ENCODE data around the gene ATXN1. TPM values are rescaled to one million over a fixed set of nuclear protein-coding genes. Genes with fewer than 3 reads are reported as not detected.

The ATXN1 gene
- total and polyA plus RNA-seq, 2 of the 8 experiments (the other 6 are each of a cell fraction or from before 2014, with no cell fraction given), result 1.6 to 4.0 TPM

GRCh38 chr6:16334671-16335070 lies 426.6 kb downstream of the ATXN1 start:
- no peaks in the 10 kb centered on the region for H4K20me1 ChIP-seq (replicated peaks in 1 of 2; ENCODE audit: control insufficient read depth in 1 of 2, insufficient read depth in 2 of 2, low read length in 2 of 2)
- no peak overlapping the region for H3K4ac ChIP-seq (replicated peaks; ENCODE audit: insufficient read length, low read depth, low read length)
- H3K27me3 ChIP-seq (replicated peaks in 1 of 4; ENCODE audit: control insufficient read depth in 3 of 4, extremely low read depth in 1 of 4, insufficient read depth in 3 of 4, low read length in 3 of 4), result no peaks in the 10 kb centered on the region
- no peaks in the 10 kb centered on the region for H3K23me2 ChIP-seq (ENCODE audit: low read depth, low read length)
- no peak overlapping the region for H2BK120ac ChIP-seq (replicated peaks; ENCODE audit: low read depth, low read length)
- ChIA-PET POLR2A (ENCODE audit: partially characterized antibody) (no interaction called here), CTCF (ENCODE audit: partially characterized antibody) (interaction anchor here (0.6 to 9.7 kb wide), 6 partner anchors 14 to 539 kb away, joined by 3 to 92 read pairs (median 4); no protein-coding TSS in a partner anchor)
- H2AFZ ChIP-seq (ENCODE audit: low read length), result no peak overlapping the region
- no peak for TF ChIP-seq SIX5 (IDR thresholded peaks at IDR 0.05; ENCODE audit: low read depth, low read length)
- TF ChIP-seq SUZ12 (IDR thresholded peaks at IDR 0.05; ENCODE audit: low read length), result no peak
- no peak for TF ChIP-seq KDM5A (IDR thresholded peaks at IDR 0.05; ENCODE audit: low read length)
- TF ChIP-seq CEBPB (IDR thresholded peaks at IDR 0.05; ENCODE audit: low read depth, low read length), result peak; percentile 79
- TF ChIP-seq ASH2L (IDR thresholded peaks at IDR 0.05; ENCODE audit: low read length), result no peak
- TF ChIP-seq SP2 (IDR thresholded peaks at IDR 0.05; ENCODE audit: low read length), result no peak
- H2AK5ac ChIP-seq (ENCODE audit: low read depth, low read length), result no peak overlapping the region
- no peak overlapping the region for H3K4me3 ChIP-seq (ENCODE audit: extremely low read depth in 1 of 4, insufficient read depth in 2 of 4, low read depth in 3 of 4, low read length in 4 of 4)
- H3K4me1 ChIP-seq (replicated peaks in 1 of 4; ENCODE audit: control insufficient read depth in 3 of 4, insufficient read depth in 4 of 4, low read length in 3 of 4), result peaks cover 0 to 5% (median 4%) of the 10 kb centered on the region in 4 experiments; a peak in 3 of 7 replicates
- no peak overlapping the region for H4K91ac ChIP-seq (replicated peaks; ENCODE audit: insufficient read length, low read length)
- no peak overlapping the region for H3K18ac ChIP-seq (ENCODE audit: extremely low read depth, low read length)
- H3K9me3 ChIP-seq (ENCODE audit: insufficient read depth in 2 of 2, low read depth in 1 of 2, low read length in 1 of 2), result no peaks in the 10 kb centered on the region
- no peak overlapping the region for H3K4me2 ChIP-seq (ENCODE audit: insufficient read depth in 1 of 2, low read depth in 2 of 2, low read length in 2 of 2)
- H4K5ac ChIP-seq (ENCODE audit: insufficient read length, low read depth, low read length), result no peak overlapping the region
- FAIRE-seq (no peak), DNase-seq (ENCODE audit: low read depth in 1 of 2, low spot score in 2 of 2) (no peak)
- H2BK5ac ChIP-seq (ENCODE audit: low read depth, low read length), result no peak overlapping the region
- H3K56ac ChIP-seq (replicated peaks; ENCODE audit: insufficient read length, low read depth, low read length), result no peak overlapping the region
- no peaks in the 10 kb centered on the region for H3K36me3 ChIP-seq (ENCODE audit: control insufficient read depth in 2 of 4, insufficient read depth in 4 of 4, low read length in 3 of 4)
- H4K8ac ChIP-seq (ENCODE audit: extremely low read depth, insufficient read depth, low read length), result no peak overlapping the region
- no peak overlapping the region for H3K27ac ChIP-seq (ENCODE audit: low read depth, low read length)
- no peak overlapping the region for H3K9ac ChIP-seq (replicated peaks in 1 of 4; ENCODE audit: extremely low read depth in 1 of 4, low read depth in 3 of 4, low read length in 3 of 4)
- H2BK20ac ChIP-seq (ENCODE audit: low read length), result no peak overlapping the region
- no peaks in the 10 kb centered on the region for H3K79me1 ChIP-seq (ENCODE audit: low read depth, low read length)
- H3K79me2 ChIP-seq (ENCODE audit: control insufficient read depth in 1 of 2, insufficient read depth in 2 of 2, low read length in 2 of 2), result no peaks in the 10 kb centered on the region
- WGBS, 2 experiments (ENCODE audit: extremely low coverage in 1 of 2, insufficient coverage in 1 of 2, insufficient read length in 1 of 2, insufficient replicate concordance in 2 of 2, low coverage in 1 of 2, low lambda C conversion rate in 2 of 2, missing lambda C conversion rate in 1 of 2), result 98% methylated on average over 3 of the region's 3 CpGs; no CpG with 5 or more reads in 1 of the 2 experiments
- H2BK15ac ChIP-seq (ENCODE audit: low read length), result 0 out of 2 replicates have a peak overlapping the region, but pooled peaks have one; percentile 47
- no peak overlapping the region for H3K14ac ChIP-seq (ENCODE audit: insufficient read length)
- no peak overlapping the region for H3K23ac ChIP-seq (ENCODE audit: insufficient read length)
- no peak overlapping the region for H2BK12ac ChIP-seq (ENCODE audit: low read depth, low read length)
